Sigmoid colon (tissue), 7 donors: ENCODE measurements around the gene RGS11. TPM values are rescaled to one million over a fixed set of nuclear protein-coding genes. Genes with fewer than 3 reads are reported as not detected.
"Not testable (repeated sequence)": the region's sequence is repeated elsewhere in the genome, so short reads cannot be mapped to it uniquely, and the experiment has no call there.

ENCODE experiments used
- DNase-seq: peaks from one replicate; pipeline ENCODE4 v3.0.0-alpha.2; 2019
- H3K27ac ChIP-seq, 4 donors: fragments of 200-600 bp; sonication (generic); one replicate each; pipeline ENCODE4 v1.5.1; 2016 to 2019; ENCODE audit warnings: mild to moderate bottlenecking in 1 of 4
- H3K27me3 ChIP-seq, 3 donors: fragments of 200-600 bp; sonication (generic); one replicate each; pipeline ENCODE4 v1.5.1; 2019; ENCODE audit warnings: mild to moderate bottlenecking in 1 of 3
- H3K36me3 ChIP-seq, 4 donors: fragments of 200-600 bp; sonication (generic); one replicate each; pipeline ENCODE4 v1.5.1; 2016 to 2019
- H3K4me1 ChIP-seq, 4 donors: fragments of 200-600 bp; sonication (generic); one replicate each; pipeline ENCODE4 v1.5.1; 2017 to 2019
- H3K4me3 ChIP-seq, 4 donors: fragments of 200-600 bp; sonication (generic); one replicate each; pipeline ENCODE4 v1.5.1; 2017 to 2019; ENCODE audit warnings: mild to moderate bottlenecking in 2 of 4, moderate library complexity in 1 of 4
- H3K9me3 ChIP-seq, 4 donors: fragments of 200-600 bp in 3 of 4; sonication (generic) in 3 of 4; one replicate each; pipeline versions ENCODE4 v1.5.1 to v1.6.1; 2013 to 2019
- EP300 ChIP-seq, 4 donors: sonication (generic); formaldehyde crosslinking; IDR thresholded peaks; one replicate each; pipeline ENCODE4 v1.6.1; 2017; ENCODE audit warnings: antibody characterized with exemption in 4 of 4
- POLR2A ChIP-seq, 2 donors: fragments of 450-650 bp; IDR thresholded peaks; one replicate each; pipeline ENCODE4 v1.6.1; 2016; ENCODE audit warnings: antibody characterized with exemption in 2 of 2, mild to moderate bottlenecking in 2 of 2, moderate library complexity in 2 of 2
- POLR2AphosphoS5 ChIP-seq, 4 donors: sonication (generic); formaldehyde crosslinking; IDR thresholded peaks; one replicate each; pipeline ENCODE4 v1.6.1; 2017; ENCODE audit warnings: antibody characterized with exemption in 4 of 4
- WGBS, 2 donors: extraction: QIAGEN DNeasy Blood & Tissue Kit; methylation state at CpG; one replicate each; pipeline ENCODE4 v1.1.7; 2013; 5-methylcytosine and 5-hydroxymethylcytosine counted together
- intact Hi-C: fragments of 100-400 bp; cut with DNase I; formaldehyde crosslinking; loops from one replicate; pipeline ENCODE4 v1.15.1; 2023
- polyA plus RNA-seq, 3 donors: library from polyadenylated mRNA; stranded (reverse); fragments of 200-250 nt; gene quantifications; one replicate each; pipeline ENCODE4 v1.2.3, GENCODE V29; 2013
- total RNA-seq, 4 donors: library from RNA; depleted of rRNA; stranded (reverse); fragments of >200 nt; gene quantifications; one replicate each; pipeline ENCODE4 v1.1.0, GENCODE V29; 2016
- TF ChIP-seq, protein P1 (sequence below), 4 experiments: fragments of 450-650 bp in 3 of 4; fragments of 200-600 bp in 1 of 4; IDR thresholded peaks; one replicate each; pipeline ENCODE4 v1.5.1; 2016 to 2019; ENCODE audit warnings: antibody characterized with exemption in 4 of 4, mild to moderate bottlenecking in 3 of 4, moderate library complexity in 2 of 4
- donor health status: healthy with polysubstance abuse.
- donor health status: Bipolar disorder and iron deficiency.
- donor health status: healthy.

The RGS11 gene
- total and polyA plus RNA-seq, 7 donors = 0.23 to 24.9 (median 6.4) TPM

DNA sequence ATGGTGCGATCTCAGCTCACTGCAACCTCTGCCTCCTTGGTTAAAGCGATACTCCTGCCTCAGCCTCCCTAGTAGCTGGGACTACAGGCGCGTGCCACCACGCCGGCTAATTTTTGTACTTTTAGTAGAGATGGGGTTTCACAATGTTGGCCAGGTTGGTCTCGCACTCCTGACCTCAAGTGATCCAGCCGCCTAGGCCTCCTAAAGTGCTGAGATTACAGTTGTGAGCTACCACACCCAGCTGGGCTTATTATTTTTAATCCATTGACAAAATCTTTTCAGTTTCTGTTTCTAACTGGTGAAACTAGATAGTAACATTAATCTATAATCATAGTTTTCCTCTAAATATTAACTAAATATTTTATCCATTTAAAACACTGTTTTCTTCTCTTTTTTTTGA is 35.2 kb downstream of the RGS11 start:
- intact Hi-C loops = no loop called here
- Histone ChIP-seq H3K9me3 (no peaks in the 10 kb centered on the region), H3K27ac (peak overlapping the region; percentile 44 to 60 (median 48)), H3K27me3 (no peaks in the 10 kb centered on the region), H3K4me3 (no peak overlapping the region), H3K4me1 (peaks cover 0 to 39% (median 28%) of the 10 kb centered on the region in 4 donors), H3K36me3 (no peaks in the 10 kb centered on the region)
- no peak for TF ChIP-seq POLR2A (IDR thresholded peaks at IDR 0.05)
- TF ChIP-seq EP300 (IDR thresholded peaks at IDR 0.05) = no peak
- no peak for TF ChIP-seq POLR2AphosphoS5 (IDR thresholded peaks at IDR 0.05)
- TF ChIP-seq, protein P1, sequence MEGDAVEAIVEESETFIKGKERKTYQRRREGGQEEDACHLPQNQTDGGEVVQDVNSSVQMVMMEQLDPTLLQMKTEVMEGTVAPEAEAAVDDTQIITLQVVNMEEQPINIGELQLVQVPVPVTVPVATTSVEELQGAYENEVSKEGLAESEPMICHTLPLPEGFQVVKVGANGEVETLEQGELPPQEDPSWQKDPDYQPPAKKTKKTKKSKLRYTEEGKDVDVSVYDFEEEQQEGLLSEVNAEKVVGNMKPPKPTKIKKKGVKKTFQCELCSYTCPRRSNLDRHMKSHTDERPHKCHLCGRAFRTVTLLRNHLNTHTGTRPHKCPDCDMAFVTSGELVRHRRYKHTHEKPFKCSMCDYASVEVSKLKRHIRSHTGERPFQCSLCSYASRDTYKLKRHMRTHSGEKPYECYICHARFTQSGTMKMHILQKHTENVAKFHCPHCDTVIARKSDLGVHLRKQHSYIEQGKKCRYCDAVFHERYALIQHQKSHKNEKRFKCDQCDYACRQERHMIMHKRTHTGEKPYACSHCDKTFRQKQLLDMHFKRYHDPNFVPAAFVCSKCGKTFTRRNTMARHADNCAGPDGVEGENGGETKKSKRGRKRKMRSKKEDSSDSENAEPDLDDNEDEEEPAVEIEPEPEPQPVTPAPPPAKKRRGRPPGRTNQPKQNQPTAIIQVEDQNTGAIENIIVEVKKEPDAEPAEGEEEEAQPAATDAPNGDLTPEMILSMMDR (IDR thresholded peaks at IDR 0.05) = no peak
- no peak for DNase-seq
- 89% methylated on average over 8 of the region's 8 CpGs for WGBS, 2 donors

DNA sequence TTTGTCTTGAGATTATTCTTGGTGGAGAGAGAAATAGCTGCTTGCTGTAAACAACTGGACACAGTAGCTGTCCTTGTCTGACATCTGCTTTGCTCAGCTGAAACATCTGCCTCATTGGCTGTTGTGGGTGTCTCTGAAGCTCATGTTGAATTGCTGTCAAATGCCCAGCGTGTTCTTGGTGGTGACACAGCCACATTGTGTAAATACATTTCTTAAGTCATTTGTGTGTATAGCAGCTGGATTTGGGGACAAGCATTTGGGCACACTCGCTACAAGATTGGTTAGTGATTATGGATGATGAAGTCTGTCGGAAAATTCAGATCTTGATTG is 35.8 kb downstream of the RGS11 start:
- H3K4me3 ChIP-seq = no peak overlapping the region
- no peak for DNase-seq
- H3K9me3 ChIP-seq = no peaks in the 10 kb centered on the region
- no peak for TF ChIP-seq POLR2A (IDR thresholded peaks at IDR 0.05)
- TF ChIP-seq POLR2AphosphoS5 (IDR thresholded peaks at IDR 0.05) = peak in 1 of 4 donors; percentile 30
- no peaks in the 10 kb centered on the region for H3K36me3 ChIP-seq
- H3K27me3 ChIP-seq = no peaks in the 10 kb centered on the region
- H3K4me1 ChIP-seq = peaks cover 0 to 42% (median 31%) of the 10 kb centered on the region in 4 donors
- intact Hi-C loops = no loop called here
- WGBS, 2 donors = 79 to 84% methylated on average over 3 of the region's 3 CpGs
- H3K27ac ChIP-seq = peak overlapping the region; percentile 44 to 60 (median 48)

DNA sequence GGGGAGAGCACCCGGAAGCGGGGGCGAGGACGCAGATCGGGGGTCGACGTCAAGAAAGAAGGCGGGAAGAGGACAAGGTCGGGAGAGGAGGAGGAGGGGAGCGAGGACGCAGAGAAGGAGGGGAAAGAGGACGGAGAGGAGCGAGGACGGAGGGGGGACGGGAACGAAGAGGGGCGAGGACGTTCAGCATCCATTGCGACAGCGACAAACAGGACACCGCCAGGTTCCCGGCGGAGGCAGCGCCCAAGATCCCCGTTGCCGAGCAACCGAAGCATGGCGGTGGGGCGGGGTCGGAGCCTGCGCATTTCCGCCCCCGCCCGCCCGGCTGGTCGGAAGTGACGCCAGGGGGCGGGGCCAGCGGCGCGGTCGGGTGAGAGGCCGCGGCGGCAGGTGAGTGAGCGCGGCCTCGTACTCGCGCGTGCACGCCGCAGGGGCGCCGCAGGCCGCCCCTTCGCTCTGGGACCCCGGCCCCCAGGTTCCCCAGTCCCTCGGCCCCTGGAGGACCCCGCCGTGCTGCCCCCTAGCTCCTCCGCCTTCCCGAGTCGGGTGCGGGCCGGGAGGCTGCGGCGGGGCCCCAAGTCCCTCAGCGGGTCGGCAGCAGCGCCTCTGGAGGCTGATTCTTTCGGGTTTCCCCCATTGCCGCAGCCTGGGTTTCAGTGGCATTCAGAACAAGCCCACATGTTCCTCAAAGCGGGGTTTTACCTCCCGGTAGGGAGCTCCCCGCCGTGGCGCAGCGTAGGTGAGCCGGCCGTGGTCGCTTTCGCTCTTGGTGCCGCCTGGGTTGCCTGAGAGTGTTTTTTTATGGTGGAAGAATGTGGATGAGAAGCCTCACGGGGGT is 41.1 kb downstream of the RGS11 start, which contains the start of gene FAM234A:
FAM234A (plus strand) TSS at position 354 of the 838 bp plus-strand sequence. CDS start 19,593 bp downstream, outside the sequence.
- H3K27ac ChIP-seq = peak within 1 kb of the TSS; percentile 92 to 98 (median 96)

DNA sequence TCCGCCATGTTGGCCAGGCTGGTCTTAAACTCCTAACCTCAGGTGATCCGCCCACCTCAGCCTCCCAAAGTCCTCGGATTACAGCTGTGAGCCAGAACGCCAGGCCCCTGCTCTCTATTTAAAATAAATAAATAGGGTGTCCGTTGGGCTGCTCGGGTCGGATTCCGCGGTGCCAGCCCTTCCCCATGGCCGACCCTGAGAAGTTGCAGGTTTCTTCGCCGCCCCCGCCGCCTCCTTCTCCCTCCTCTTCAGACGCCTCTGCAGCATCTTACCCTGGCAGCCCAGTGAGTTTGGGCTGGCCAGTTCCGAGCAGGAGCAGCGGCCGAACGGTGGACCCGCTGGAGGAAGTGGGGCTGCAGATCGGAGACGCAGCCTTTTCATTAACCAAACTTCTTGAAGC is 44.8 kb downstream of the RGS11 start:
- 85 to 93% methylated on average over 22 of the region's 22 CpGs for WGBS, 2 donors
- intact Hi-C loops = no loop called here
- DNase-seq = no peak

More for the DNA sequence above, 41.1 kb downstream of the RGS11 start, which contains the start of gene FAM234A:
- TF ChIP-seq POLR2AphosphoS5 (IDR thresholded peaks at IDR 0.05) (peak; percentile 87 to 95 (median 91)), POLR2A (IDR thresholded peaks at IDR 0.05) (peak in 1 of 2 donors; percentile 51), EP300 (IDR thresholded peaks at IDR 0.05) (no peak)
- TF ChIP-seq, protein P1 (IDR thresholded peaks at IDR 0.05) = peak in 2 of 4 experiments; percentile 33 to 41
- intact Hi-C loops = loop anchor here (2.0 kb wide), 1 partner anchor 118 kb away; the partner anchor contains the start of gene AXIN1
- no peaks in the 10 kb centered on the region for H3K9me3 ChIP-seq
- DNase-seq = peak; percentile 97
- H3K27me3 ChIP-seq = no peaks in the 10 kb centered on the region
- no peaks in the 10 kb centered on the region for H3K36me3 ChIP-seq
- peaks cover 0 to 21% (median 19%) of the 10 kb centered on the region in 4 donors for H3K4me1 ChIP-seq
- H3K4me3 ChIP-seq = peak within 1 kb of the TSS; percentile 67 to 83 (median 76)
- 0 to 1% methylated on average over 85 of the region's 85 CpGs for WGBS, 2 donors

DNA sequence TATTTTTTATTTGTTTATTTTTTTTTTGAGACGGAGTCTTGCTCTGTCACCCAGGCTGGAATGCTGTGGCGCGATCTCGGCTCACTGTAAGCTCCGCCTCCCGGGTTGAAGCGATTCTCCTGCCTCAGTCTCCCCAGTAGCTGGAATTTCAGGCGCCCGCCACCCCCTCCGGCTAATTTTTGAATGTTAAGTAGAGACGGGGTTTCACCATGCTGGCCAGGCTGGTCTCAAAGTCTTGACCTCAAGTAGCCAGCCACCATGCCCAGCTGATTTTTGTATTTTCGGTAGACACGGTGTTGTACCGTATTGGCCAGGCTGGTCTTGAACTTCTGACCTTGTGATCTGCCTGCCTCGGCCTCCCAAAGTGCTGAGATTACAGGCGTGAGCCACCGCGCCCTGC is 45.4 kb downstream of the RGS11 start:
- 76 to 92% methylated on average over 18 of the region's 18 CpGs for WGBS, 2 donors
- DNase-seq, intact Hi-C loops, H3K9me3 ChIP-seq, H3K27ac ChIP-seq, H3K27me3 ChIP-seq, H3K4me3 ChIP-seq: not testable (repeated sequence)
- Histone ChIP-seq H3K36me3 (peaks cover 8 to 21% (median 19%) of the 10 kb centered on the region in 4 donors), H3K4me1 (peaks cover 0 to 31% (median 23%) of the 10 kb centered on the region in 4 donors)

More for the DNA sequence above, 44.8 kb downstream of the RGS11 start:
- H3K9me3 ChIP-seq = no peaks in the 10 kb centered on the region
- no peak overlapping the region for H3K4me3 ChIP-seq
- no peak for TF ChIP-seq POLR2A (IDR thresholded peaks at IDR 0.05)
- no peak for TF ChIP-seq EP300 (IDR thresholded peaks at IDR 0.05)
- TF ChIP-seq POLR2AphosphoS5 (IDR thresholded peaks at IDR 0.05) = no peak
- TF ChIP-seq, protein P1 (IDR thresholded peaks at IDR 0.05) = no peak
- H3K27me3 ChIP-seq = no peaks in the 10 kb centered on the region
- peaks cover 8 to 15% (median 15%) of the 10 kb centered on the region in 4 donors for H3K36me3 ChIP-seq
- no peak overlapping the region for H3K27ac ChIP-seq
- H3K4me1 ChIP-seq = peaks cover 0 to 37% (median 29%) of the 10 kb centered on the region in 4 donors
